Measurements from ENCODE around the gene SLC30A10. TPM values are rescaled to one million over a fixed set of nuclear protein-coding genes. Genes with fewer than 3 reads are reported as not detected.

Gene SLC30A10
- total and polyA plus RNA-seq, 10 of the 15 experiments (the other 5 are each of a cell fraction or from before 2014, with no cell fraction given) = not detected

DNA sequence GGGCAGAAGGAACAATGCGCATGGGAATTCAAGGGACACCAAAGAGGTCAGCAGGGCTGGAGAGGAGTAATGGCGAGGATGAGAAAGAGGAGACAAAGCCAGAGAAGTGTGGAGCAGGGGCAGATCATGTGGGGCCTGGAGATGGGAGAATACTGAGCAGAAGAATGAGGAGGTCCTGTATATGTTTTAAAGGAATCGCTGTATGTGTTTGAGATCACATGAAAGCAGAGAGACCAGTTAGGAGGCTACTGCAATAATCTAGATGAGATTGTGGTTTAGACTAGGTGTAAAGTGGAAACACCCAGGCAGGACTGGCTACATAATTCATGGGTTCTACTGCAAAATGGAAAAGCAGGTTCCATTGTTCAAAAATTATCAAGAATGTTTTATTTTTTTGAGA is 33.3 kb upstream of the SLC30A10 start:
- ChIA-PET SMC1A (ENCODE audit: uncharacterized antibody, unreplicated experiment) (interaction anchor here (1.0 kb wide), 1 partner anchor 17 kb away, joined by 3 read pairs; no protein-coding TSS in a partner anchor), POLR2A (interaction anchor here (0.6 kb wide), 1 partner anchor 328 kb away, joined by 7 read pairs; no protein-coding TSS in a partner anchor), RAD21 (ENCODE audit: unreplicated experiment) (no interaction called here), CTCF (no interaction called here)
- H3K9ac ChIP-seq (ENCODE audit: control insufficient read depth, insufficient read depth, low read length) = no peak overlapping the region
- no peak overlapping the region for H3K27ac ChIP-seq (ENCODE audit: control insufficient read depth, insufficient read depth)
- no peak overlapping the region for H2AFZ ChIP-seq (ENCODE audit: control insufficient read depth, low read depth, low read length)
- no peaks in the 10 kb centered on the region for H3K36me3 ChIP-seq (ENCODE audit: control insufficient read depth in 2 of 2, insufficient read depth in 2 of 2, low read length in 1 of 2)
- no peaks in the 10 kb centered on the region for H3K9me3 ChIP-seq (replicated peaks; ENCODE audit: control insufficient read depth, insufficient read depth, low read length)
- FAIRE-seq (no peak), ATAC-seq (no peak), DNase-seq (ENCODE audit: low read depth, low spot score) (no peak)
- H3K27me3 ChIP-seq (replicated peaks in 1 of 2; ENCODE audit: control insufficient read depth in 2 of 2, insufficient read depth in 2 of 2, low read length in 1 of 2) = no peaks in the 10 kb centered on the region
- intact Hi-C loops (cut with micrococcal nuclease; ENCODE audit: unreplicated experiment) (no loop called here), in situ Hi-C loops (cut with MboI) (no loop called here)
- no TSS peak for BruUV-seq (replicated peaks)
- H3K4me3 ChIP-seq = no peak overlapping the region
- WGBS (ENCODE audit: insufficient coverage, insufficient replicate concordance, low lambda C conversion rate, missing lambda C conversion rate) = 39% methylated on average over 3 of the region's 3 CpGs
- no peaks in the 10 kb centered on the region for H4K20me1 ChIP-seq (ENCODE audit: control insufficient read depth, insufficient read depth)
- no peaks in the 10 kb centered on the region for H3K4me1 ChIP-seq (ENCODE audit: control insufficient read depth, insufficient read depth, low read length)
- no peak overlapping the region for H3K4me2 ChIP-seq (ENCODE audit: control insufficient read depth, insufficient read depth)
- TF ChIP-seq SP1 (IDR thresholded peaks at IDR 0.05; ENCODE audit: low read depth, low read length) (no peak), CEBPB (IDR thresholded peaks at IDR 0.05; ENCODE audit: borderline replicate concordance in 1 of 2, low read depth in 2 of 2, low read length in 2 of 2) (no peak), EZH2 (IDR thresholded peaks at IDR 0.05; ENCODE audit: borderline replicate concordance, control insufficient read depth, low read depth, low read length) (no peak), NFXL1 (IDR thresholded peaks at IDR 0.05; ENCODE audit: borderline replicate concordance) (no peak), RAD51 (IDR thresholded peaks at IDR 0.05) (no peak), MEF2B (IDR thresholded peaks at IDR 0.05; ENCODE audit: partially characterized antibody, poor library complexity, severe bottlenecking) (no peak), ETV6 (conservative IDR thresholded peaks at IDR 0.05 in 1 of 2, IDR thresholded peaks at IDR 0.05 in 1 of 2; ENCODE audit: borderline replicate concordance in 1 of 2, low read depth in 1 of 2) (no peak), TARDBP (IDR thresholded peaks at IDR 0.05; ENCODE audit: borderline replicate concordance) (no peak), SIN3A (IDR thresholded peaks at IDR 0.05; ENCODE audit: low read depth, low read length) (no peak), NBN (IDR thresholded peaks at IDR 0.05) (no peak), STAT3 (IDR thresholded peaks at IDR 0.05; ENCODE audit: low read depth, low read length) (no peak), ZNF274 (IDR thresholded peaks at IDR 0.05; ENCODE audit: insufficient read depth, insufficient read length) (no peak), POLR2AphosphoS5 (IDR thresholded peaks at IDR 0.05; ENCODE audit: low read length) (no peak), TCF12 (IDR thresholded peaks at IDR 0.05; ENCODE audit: low read depth, low read length) (no peak), KAT2A (conservative IDR thresholded peaks at IDR 0.05; ENCODE audit: control insufficient read depth, low read depth, low read length) (no peak), GATAD2B (conservative IDR thresholded peaks at IDR 0.05; ENCODE audit: low read depth) (no peak), CBX5 (IDR thresholded peaks at IDR 0.05; ENCODE audit: low read depth) (no peak)
- TF ChIP-seq, protein P1, sequence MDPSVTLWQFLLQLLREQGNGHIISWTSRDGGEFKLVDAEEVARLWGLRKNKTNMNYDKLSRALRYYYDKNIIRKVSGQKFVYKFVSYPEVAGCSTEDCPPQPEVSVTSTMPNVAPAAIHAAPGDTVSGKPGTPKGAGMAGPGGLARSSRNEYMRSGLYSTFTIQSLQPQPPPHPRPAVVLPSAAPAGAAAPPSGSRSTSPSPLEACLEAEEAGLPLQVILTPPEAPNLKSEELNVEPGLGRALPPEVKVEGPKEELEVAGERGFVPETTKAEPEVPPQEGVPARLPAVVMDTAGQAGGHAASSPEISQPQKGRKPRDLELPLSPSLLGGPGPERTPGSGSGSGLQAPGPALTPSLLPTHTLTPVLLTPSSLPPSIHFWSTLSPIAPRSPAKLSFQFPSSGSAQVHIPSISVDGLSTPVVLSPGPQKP (IDR thresholded peaks at IDR 0.05; ENCODE audit: low read depth, low read length) = no peak
- TF ChIP-seq, protein P2, sequence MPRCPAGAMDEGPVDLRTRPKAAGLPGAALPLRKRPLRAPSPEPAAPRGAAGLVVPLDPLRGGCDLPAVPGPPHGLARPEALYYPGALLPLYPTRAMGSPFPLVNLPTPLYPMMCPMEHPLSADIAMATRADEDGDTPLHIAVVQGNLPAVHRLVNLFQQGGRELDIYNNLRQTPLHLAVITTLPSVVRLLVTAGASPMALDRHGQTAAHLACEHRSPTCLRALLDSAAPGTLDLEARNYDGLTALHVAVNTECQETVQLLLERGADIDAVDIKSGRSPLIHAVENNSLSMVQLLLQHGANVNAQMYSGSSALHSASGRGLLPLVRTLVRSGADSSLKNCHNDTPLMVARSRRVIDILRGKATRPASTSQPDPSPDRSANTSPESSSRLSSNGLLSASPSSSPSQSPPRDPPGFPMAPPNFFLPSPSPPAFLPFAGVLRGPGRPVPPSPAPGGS (IDR thresholded peaks at IDR 0.05; ENCODE audit: borderline replicate concordance, insufficient read depth, low read depth, low read length, poor library complexity, severe bottlenecking) = no peak
- TF ChIP-seq, protein P3, sequence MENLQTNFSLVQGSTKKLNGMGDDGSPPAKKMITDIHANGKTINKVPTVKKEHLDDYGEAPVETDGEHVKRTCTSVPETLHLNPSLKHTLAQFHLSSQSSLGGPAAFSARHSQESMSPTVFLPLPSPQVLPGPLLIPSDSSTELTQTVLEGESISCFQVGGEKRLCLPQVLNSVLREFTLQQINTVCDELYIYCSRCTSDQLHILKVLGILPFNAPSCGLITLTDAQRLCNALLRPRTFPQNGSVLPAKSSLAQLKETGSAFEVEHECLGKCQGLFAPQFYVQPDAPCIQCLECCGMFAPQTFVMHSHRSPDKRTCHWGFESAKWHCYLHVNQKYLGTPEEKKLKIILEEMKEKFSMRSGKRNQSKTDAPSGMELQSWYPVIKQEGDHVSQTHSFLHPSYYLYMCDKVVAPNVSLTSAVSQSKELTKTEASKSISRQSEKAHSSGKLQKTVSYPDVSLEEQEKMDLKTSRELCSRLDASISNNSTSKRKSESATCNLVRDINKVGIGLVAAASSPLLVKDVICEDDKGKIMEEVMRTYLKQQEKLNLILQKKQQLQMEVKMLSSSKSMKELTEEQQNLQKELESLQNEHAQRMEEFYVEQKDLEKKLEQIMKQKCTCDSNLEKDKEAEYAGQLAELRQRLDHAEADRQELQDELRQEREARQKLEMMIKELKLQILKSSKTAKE (IDR thresholded peaks at IDR 0.05; ENCODE audit: low read depth, poor library complexity, severe bottlenecking) = no peak
- H3K79me2 ChIP-seq (ENCODE audit: control insufficient read depth, insufficient read depth, low read length) = no peaks in the 10 kb centered on the region
